HG03565 (cell line): ENCODE results near the gene DLG3.

Experiments
- ATAC-seq: cut with Tn5 transposase; IDR thresholded peaks from one replicate; pipeline ENCODE4 v1.9.1; 2021; ENCODE audit warnings: mild to moderate bottlenecking, moderate library complexity; ENCODE audit not compliant: unreplicated experiment

DLG3 gene

GRCh38 chrX:70437011-70437410 is 7.6 kb upstream of the DLG3 start:
- ATAC-seq: no peak

DNA sequence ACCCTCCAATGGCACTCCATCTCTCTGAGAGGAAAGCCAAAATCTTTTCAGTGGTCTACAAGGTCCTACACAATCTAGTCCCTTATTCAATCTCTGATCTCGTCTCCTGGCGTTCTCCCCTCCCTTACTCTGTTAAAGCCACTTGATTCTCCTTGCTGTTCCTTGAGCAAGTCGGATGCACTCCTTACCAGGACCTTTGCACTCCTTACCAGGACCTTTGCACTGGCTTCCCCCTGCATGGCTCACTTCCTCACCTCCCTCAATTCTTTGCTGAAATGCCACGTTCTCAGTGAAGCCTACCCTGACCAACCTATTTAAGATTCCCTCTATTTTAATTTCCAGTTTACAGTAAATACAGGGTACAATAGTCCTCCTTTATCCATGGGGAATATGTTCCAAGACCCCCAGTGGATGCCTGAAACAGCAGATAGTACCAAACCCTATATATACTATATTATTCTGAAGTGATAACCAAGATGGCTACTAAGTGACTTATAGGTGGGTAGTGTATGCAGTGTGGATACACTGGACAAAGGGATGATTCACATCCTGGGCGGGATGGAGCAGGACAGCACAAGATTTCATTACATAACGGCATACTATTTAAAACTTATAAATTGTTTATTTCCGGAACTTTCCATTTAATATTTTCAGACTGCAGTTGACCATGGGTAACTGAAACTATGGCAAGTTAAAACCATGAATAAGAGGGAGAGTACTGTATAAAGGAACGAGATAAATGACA is 6.5 kb upstream of the DLG3 start:
- ATAC-seq: no peak

GRCh38 chrX:70439016-70439415 is 5.6 kb upstream of the DLG3 start:
- ATAC-seq: no peak

- ATAC-seq: no peak
Measured at GRCh38 chrX:70442224-70442623, 2.4 kb upstream of the DLG3 start.

DNA sequence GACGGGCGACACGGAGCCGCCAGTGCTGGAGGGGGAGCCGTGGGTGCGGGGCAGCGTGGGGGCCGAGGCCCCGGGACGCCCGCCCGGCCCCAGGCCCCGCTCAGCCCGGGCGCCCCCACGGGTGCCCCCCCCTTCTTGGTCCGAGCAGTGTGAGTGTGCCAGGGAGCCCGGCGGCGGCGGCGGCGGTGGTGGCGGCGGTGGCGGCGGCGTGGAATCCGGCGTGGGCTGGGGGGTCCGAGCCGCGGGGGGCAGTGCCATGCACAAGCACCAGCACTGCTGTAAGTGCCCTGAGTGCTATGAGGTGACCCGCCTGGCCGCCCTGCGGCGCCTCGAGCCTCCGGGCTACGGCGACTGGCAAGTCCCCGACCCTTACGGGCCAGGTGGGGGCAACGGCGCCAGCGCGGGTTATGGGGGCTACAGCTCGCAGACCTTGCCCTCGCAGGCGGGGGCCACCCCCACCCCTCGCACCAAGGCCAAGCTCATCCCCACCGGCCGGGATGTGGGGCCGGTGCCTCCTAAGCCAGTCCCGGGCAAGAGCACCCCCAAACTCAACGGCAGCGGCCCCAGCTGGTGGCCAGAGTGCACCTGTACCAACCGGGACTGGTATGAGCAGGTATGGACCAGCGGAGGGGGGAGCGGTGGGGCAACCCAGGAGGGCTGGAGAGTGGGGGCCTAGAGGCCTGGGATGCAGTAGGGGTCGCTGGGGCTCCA is 466 bp downstream of the DLG3 start:
- ATAC-seq: no peak

GRCh38 chrX:70445951-70446350 is 1.3 kb downstream of the DLG3 start:
- ATAC-seq: no peak

- ATAC-seq: no peak
Measured at GRCh38 chrX:70446380-70447350, 2.0 kb downstream of the DLG3 start.

GRCh38 chrX:70449457-70449966 is 4.9 kb downstream of the DLG3 start:
- ATAC-seq: no peak

DNA sequence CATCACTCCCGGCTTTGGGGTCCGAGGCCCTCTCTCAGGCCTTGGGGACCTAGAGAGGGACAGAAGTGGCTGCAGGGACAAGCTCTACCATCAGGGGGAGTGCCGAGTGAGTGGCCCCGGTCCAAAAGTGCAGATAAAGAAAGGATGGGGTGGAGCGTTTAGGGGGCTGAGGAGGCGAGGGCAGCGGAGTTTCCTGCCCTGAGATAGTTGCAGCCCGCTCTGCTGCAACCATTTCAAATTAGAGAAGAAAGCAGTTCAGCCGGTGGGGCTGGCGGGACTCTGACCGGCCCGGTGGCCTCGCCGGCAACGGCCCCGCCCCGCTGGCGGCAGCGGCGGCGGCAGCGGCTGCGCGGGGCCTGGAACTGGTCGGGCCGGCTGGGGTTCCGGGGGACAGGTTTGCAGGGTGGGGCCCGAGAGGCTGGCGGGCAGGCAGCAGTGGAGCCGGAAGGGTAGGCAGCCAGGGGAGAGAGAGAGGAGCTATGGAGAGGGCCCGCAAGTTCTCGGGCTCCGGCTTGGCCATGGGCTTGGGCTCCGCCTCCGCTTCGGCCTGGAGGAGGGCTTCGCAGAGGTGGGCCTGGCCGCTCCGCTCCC is 7.6 kb downstream of the DLG3 start:
- no peak for ATAC-seq

GRCh38 chrX:70453024-70453618 is 8.5 kb downstream of the DLG3 start:
- ATAC-seq: no peak

GRCh38 chrX:70454441-70455365 is 10.1 kb downstream of the DLG3 start:
- ATAC-seq: no peak

GRCh38 chrX:70455366-70456202 is 10.9 kb downstream of the DLG3 start:
- ATAC-seq: no peak

- ATAC-seq: no peak
Measured at GRCh38 chrX:70456256-70456655, 11.6 kb downstream of the DLG3 start.

DNA sequence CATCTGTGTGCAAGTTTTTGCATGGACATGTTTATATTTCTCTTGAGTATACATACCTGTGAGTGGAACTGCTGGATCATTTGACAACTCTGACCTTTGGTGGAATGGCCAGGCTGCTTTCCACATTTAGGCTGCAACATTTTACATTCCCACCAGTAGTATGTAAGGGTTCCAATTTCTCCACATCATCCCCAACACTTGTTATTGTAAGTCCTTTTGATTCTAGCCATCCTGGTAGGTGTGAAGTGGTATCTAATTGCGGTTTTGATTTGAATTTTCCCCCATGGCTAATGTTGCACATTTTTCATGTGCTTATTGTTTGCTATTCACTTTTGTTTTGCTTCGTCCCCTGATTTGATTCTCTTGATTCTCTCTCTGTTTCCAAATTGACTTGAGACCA is 16.4 kb downstream of the DLG3 start:
- no peak for ATAC-seq

DNA sequence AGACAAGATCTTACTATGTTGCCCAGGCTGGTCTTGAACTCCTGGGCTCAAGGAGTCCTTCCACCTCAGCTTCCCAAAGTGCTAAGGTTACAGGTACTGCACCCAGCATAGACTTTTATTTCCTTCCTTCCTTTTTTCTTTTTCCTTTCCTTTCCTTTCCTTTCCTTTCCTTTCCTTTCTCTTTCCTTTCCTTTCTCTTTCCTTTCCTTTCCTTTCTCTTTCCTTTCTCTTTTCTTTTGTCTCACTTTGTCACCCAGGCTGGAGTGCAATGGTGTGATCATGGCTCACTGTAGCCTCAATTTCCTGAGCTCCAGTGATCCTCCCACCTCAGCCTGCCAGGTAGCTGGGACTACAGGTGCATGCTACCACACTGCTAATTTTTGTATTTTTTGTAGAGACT is 19.4 kb downstream of the DLG3 start:
- no peak for ATAC-seq

GRCh38 chrX:70466968-70467367 is 22.3 kb downstream of the DLG3 start:
- no peak for ATAC-seq

- ATAC-seq: no peak
Measured at GRCh38 chrX:70468709-70469108, 24.1 kb downstream of the DLG3 start.

GRCh38 chrX:70470850-70471289 is 26.2 kb downstream of the DLG3 start:
- peak; percentile 73 for ATAC-seq
